HL-60 (cell line): ENCODE measurements around the gene BDH1.

Experiments used
- CTCF ChIP-seq: IDR thresholded peaks from one replicate; pipeline ENCODE4 v1.5.1; 2011; ENCODE audit warnings: low read length, control low read depth, inconsistent platforms; ENCODE audit not compliant: insufficient read depth
- SPI1 ChIP-seq: IDR thresholded peaks from 2 replicates; pipeline ENCODE4 v1.6.1; 2012; ENCODE audit warnings: low read depth, mild to moderate bottlenecking, borderline replicate concordance

GRCh38 chr3:197510642-197511018 is 45.1 kb downstream of the BDH1 start:
- TF ChIP-seq CTCF: no peak
- no peak for TF ChIP-seq SPI1
